DOHH2 (cell line): ENCODE results near the gene SH3RF3.

Experiments used
- H3F3A ChIP-seq: fragments of 200-600 bp; sonication (generic), shearing (Covaris generic); 2 replicates; pipeline ENCODE4 v1.6.0; 2016; ENCODE audit warnings: antibody characterized with exemption, mild to moderate bottlenecking; ENCODE audit not compliant: control insufficient read depth, insufficient read depth
- H3K27ac ChIP-seq: fragments of 200-600 bp; sonication (generic); 2 replicates; pipeline ENCODE4 v1.5.1; 2014; ENCODE audit warnings: low read depth, mild to moderate bottlenecking, low read length, moderate library complexity
- H3K27me3 ChIP-seq: fragments of 200-600 bp; sonication (generic); 2 replicates; pipeline ENCODE4 v1.6.1; 2014; ENCODE audit warnings: mild to moderate bottlenecking, low read length, mixed read lengths; ENCODE audit not compliant: control insufficient read depth
- H3K36me3 ChIP-seq: fragments of 200-600 bp; sonication (generic); 2 replicates; pipeline ENCODE4 v1.6.1; 2014; ENCODE audit warnings: mild to moderate bottlenecking, low read length, moderate library complexity, mixed read lengths; ENCODE audit not compliant: control insufficient read depth
- H3K4me1 ChIP-seq: fragments of 200-600 bp; sonication (generic); 2 replicates; pipeline ENCODE4 v1.6.1; 2014; ENCODE audit warnings: mild to moderate bottlenecking, low read length, mixed read lengths; ENCODE audit not compliant: control insufficient read depth
- H3K4me2 ChIP-seq: fragments of 200-600 bp; sonication (generic); 2 replicates; pipeline ENCODE4 v1.6.0; 2014; ENCODE audit warnings: mild to moderate bottlenecking, low read length, moderate library complexity
- H3K4me3 ChIP-seq: fragments of 200-600 bp; sonication (generic); 2 replicates; pipeline ENCODE4 v1.5.1; 2014; ENCODE audit warnings: mild to moderate bottlenecking, low read length, mixed read lengths
- H3K79me2 ChIP-seq: fragments of 200-600 bp; sonication (generic); 2 replicates; pipeline ENCODE4 v1.6.1; 2014; ENCODE audit warnings: mild to moderate bottlenecking, low read length, mixed read lengths; ENCODE audit not compliant: control insufficient read depth
- H3K9me2 ChIP-seq: fragments of 200-600 bp; sonication (generic); replicated peaks from 2 replicates; pipeline ENCODE4 v1.6.1; 2014; ENCODE audit warnings: mild to moderate bottlenecking, low read length, mixed read lengths; ENCODE audit not compliant: control insufficient read depth
- H3K9me3 ChIP-seq: fragments of 200-600 bp; sonication (generic); 2 replicates; pipeline ENCODE4 v1.6.1; 2014; ENCODE audit warnings: antibody characterized with exemption, low read length, mixed read lengths; ENCODE audit not compliant: control insufficient read depth, insufficient read depth
- H4K20me1 ChIP-seq: fragments of 200-600 bp; sonication (generic); 2 replicates; pipeline ENCODE4 v1.6.0; 2014; ENCODE audit warnings: low read depth, mild to moderate bottlenecking, antibody characterized with exemption, low read length, moderate library complexity; ENCODE audit not compliant: control insufficient read depth, insufficient read depth
- CTCF ChIP-seq: fragments of 200-600 bp; sonication (generic); IDR thresholded peaks from one replicate; pipeline ENCODE4 v1.5.1; 2014; ENCODE audit warnings: antibody characterized with exemption, mild to moderate bottlenecking, low read depth, low read length; ENCODE audit not compliant: poor library complexity, severe bottlenecking
- EZH2phosphoT487 ChIP-seq: fragments of 200-600 bp; sonication (generic); IDR thresholded peaks from 2 replicates; pipeline ENCODE4 v1.6.1; 2017; ENCODE audit warnings: borderline replicate concordance, mild to moderate bottlenecking, antibody characterized with exemption, low read length, moderate library complexity, mixed read lengths

SH3RF3 gene

GRCh38 chr2:109382226-109382895, 253.4 kb downstream of the SH3RF3 start:
- no peak overlapping the region for H3K27ac ChIP-seq

DNA sequence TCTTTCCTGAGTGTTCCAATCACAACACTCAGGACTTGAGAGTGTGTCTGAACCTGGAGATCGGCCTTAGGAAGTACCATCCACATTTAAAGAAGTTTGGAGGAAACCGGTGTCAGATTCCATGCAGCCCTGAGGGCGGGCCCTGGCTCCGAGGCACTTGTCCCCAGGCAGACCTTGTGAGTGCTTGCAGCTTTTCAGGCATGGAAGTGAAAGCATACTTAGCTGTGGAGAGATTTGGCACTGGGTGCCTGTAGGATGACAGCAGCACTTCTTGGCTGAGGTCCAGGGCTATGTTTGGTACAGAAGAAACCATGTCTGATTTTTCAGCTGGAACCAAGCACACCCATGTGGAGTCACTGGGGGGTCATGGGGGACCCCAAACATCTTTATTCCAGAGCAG, 253.9 kb downstream of the SH3RF3 start:
- Histone ChIP-seq H3K9me3 (no peaks in the 10 kb centered on the region), H3K79me2 (no peaks in the 10 kb centered on the region), H4K20me1 (no peaks in the 10 kb centered on the region), H3K27me3 (no peaks in the 10 kb centered on the region), H3F3A (no peaks in the 10 kb centered on the region), H3K9me2 (no peaks in the 10 kb centered on the region), H3K4me1 (no peaks in the 10 kb centered on the region), H3K36me3 (no peaks in the 10 kb centered on the region), H3K4me3 (no peak overlapping the region), H3K4me2 (no peak overlapping the region), H3K27ac (no peak overlapping the region)
- no peak for TF ChIP-seq CTCF
- no peak for TF ChIP-seq EZH2phosphoT487

More at GRCh38 chr2:109382226-109382895, 253.4 kb downstream of the SH3RF3 start:
- Histone ChIP-seq H3K4me1 (no peaks in the 10 kb centered on the region), H3K9me2 (no peaks in the 10 kb centered on the region), H3K79me2 (no peaks in the 10 kb centered on the region), H3K36me3 (no peaks in the 10 kb centered on the region), H3K4me3 (no peak overlapping the region), H4K20me1 (no peaks in the 10 kb centered on the region), H3K4me2 (no peak overlapping the region), H3K9me3 (no peaks in the 10 kb centered on the region), H3K27me3 (no peaks in the 10 kb centered on the region), H3F3A (no peaks in the 10 kb centered on the region)
- TF ChIP-seq EZH2phosphoT487 (no peak), CTCF (no peak)

DNA sequence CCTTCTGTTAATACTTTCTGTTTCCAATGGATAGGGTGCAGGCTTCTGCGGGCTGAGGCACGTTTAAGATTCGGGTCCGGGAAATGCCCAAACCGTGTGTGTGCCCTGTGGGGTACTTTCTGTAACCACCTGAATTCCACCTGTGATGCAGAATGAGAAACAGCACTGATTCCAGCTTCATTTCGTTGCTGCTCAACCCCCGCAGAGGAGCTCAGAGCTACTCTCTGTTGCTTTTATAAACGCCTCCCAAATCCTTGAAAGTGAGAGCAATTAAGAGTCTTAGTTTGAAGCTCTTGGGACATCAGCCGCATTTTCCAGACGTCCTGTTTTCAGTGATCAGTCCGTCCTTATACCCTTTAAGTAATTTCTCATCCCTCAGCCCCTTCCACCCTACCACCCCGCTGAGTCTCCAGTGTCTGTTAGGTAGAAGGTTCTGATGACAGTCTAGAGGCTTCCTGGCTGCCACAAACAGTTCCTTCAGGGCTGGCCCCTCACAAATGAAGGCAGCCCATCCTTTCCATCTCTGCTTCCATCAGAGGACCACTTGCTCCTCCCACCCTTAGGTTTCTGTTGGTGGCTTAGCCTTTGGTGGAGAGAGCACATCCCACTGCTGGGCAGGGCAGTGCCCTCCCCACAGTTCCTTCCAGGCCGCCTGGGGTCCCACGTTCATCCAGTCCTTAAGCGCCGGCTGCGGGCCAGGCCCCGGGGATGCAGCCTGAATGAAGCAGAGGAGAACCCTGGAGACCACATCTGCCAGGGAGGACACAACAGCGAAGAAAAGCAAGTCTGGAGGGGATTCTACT, 254.7 kb downstream of the SH3RF3 start:
- Histone ChIP-seq H3F3A (no peaks in the 10 kb centered on the region), H3K9me2 (no peaks in the 10 kb centered on the region), H3K27ac (no peak overlapping the region), H3K36me3 (no peaks in the 10 kb centered on the region), H3K4me3 (no peak overlapping the region), H3K4me1 (no peaks in the 10 kb centered on the region), H3K4me2 (no peak overlapping the region), H3K79me2 (no peaks in the 10 kb centered on the region), H4K20me1 (no peaks in the 10 kb centered on the region), H3K27me3 (no peaks in the 10 kb centered on the region), H3K9me3 (no peaks in the 10 kb centered on the region)
- TF ChIP-seq CTCF (no peak), EZH2phosphoT487 (no peak)
